Muscle layer of duodenum (tissue), 2 donors: ENCODE data around the gene INPPL1.
"Not testable (repeated sequence)": the region's sequence is repeated elsewhere in the genome, so short reads cannot be mapped to it uniquely, and the experiment has no call there.

Source experiments
- H3K27ac ChIP-seq: one replicate; pipeline ENCODE4 v1.7.0; 2013; ENCODE audit warnings: mild to moderate bottlenecking, low read length
- H3K27me3 ChIP-seq: one replicate; pipeline ENCODE4 v1.7.0; 2013; ENCODE audit warnings: low read depth, mild to moderate bottlenecking, control low read depth, low read length
- H3K36me3 ChIP-seq, 2 donors: one replicate each; pipeline ENCODE4 v1.7.0; 2013; ENCODE audit warnings: low read length in 2 of 2, control low read depth in 1 of 2, mild to moderate bottlenecking in 1 of 2; ENCODE audit not compliant: insufficient read depth in 2 of 2, control insufficient read depth in 1 of 2
- H3K4me1 ChIP-seq, 2 donors: one replicate each; pipeline ENCODE4 v1.7.0; 2013; ENCODE audit warnings: low read length in 2 of 2, mild to moderate bottlenecking in 2 of 2, control low read depth in 1 of 2, moderate library complexity in 1 of 2; ENCODE audit not compliant: insufficient read depth in 2 of 2, control insufficient read depth in 1 of 2
- H3K4me3 ChIP-seq, 2 donors: one replicate each; pipeline ENCODE4 v1.7.0; 2013; ENCODE audit warnings: low read length in 2 of 2, low read depth in 1 of 2, mild to moderate bottlenecking in 1 of 2
- H3K9me3 ChIP-seq, 2 donors: one replicate each; pipeline ENCODE4 v1.7.0; 2013; ENCODE audit warnings: low read length in 2 of 2, control low read depth in 1 of 2, mild to moderate bottlenecking in 1 of 2; ENCODE audit not compliant: control insufficient read depth in 1 of 2
- donor health status: healthy.

The INPPL1 gene

DNA sequence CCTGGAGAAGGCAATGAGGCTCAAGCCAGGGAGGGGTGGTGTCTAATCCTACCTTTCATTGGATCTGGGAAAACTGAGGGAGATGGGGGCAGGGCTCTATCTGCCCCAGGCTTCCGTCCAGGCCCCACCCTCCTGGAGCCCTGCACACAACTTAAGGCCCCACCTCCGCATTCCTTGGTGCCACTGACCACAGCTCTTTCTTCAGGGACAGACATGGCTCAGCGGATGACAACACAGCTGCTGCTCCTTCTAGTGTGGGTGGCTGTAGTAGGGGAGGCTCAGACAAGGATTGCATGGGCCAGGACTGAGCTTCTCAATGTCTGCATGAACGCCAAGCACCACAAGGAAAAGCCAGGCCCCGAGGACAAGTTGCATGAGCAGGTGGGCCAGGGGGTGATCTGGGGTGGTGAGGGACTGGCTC, 32.6 kb upstream of the INPPL1 start, which contains the start of gene FOLR1:
FOLR1 (plus strand) TSS at position 180 of the 421 bp plus-strand sequence; CDS start at position 214, 34 bp downstream.
- no peaks in the 10 kb centered on the region for H3K27me3 ChIP-seq
- H3K27ac ChIP-seq: no peak within 1 kb of the TSS
- H3K36me3 ChIP-seq: no peaks in the 10 kb centered on the region
- H3K9me3 ChIP-seq: no peaks in the 10 kb centered on the region
- no peak within 1 kb of the TSS for H3K4me3 ChIP-seq
- peaks cover 0 to 13% of the 10 kb centered on the region in 2 donors for H3K4me1 ChIP-seq

DNA sequence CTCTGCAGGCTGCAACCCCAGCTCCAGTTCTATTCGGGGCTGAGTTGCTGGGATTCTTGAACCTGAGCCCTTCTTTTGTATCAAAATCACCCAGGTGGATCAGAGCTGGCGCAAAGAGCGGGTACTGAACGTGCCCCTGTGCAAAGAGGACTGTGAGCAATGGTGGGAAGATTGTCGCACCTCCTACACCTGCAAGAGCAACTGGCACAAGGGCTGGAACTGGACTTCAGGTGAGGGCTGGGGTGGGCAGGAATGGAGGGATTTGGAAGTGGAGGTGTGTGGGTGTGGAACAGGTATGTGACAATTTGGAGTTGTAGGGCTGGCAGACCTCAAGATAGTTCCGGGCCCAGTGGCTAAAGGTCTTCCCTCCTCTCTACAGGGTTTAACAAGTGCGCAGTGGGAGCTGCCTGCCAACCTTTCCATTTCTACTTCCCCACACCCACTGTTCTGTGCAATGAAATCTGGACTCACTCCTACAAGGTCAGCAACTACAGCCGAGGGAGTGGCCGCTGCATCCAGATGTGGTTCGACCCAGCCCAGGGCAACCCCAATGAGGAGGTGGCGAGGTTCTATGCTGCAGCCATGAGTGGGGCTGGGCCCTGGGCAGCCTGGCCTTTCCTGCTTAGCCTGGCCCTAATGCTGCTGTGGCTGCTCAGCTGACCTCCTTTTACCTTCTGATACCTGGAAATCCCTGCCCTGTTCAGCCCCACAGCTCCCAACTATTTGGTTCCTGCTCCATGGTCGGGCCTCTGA, 28.9 kb upstream of the INPPL1 start:
- no peaks in the 10 kb centered on the region for H3K36me3 ChIP-seq
- H3K9me3 ChIP-seq: no peaks in the 10 kb centered on the region
- H3K27ac ChIP-seq: no peak overlapping the region
- H3K4me1 ChIP-seq: peaks cover 0 to 4% of the 10 kb centered on the region in 2 donors
- H3K27me3 ChIP-seq: no peaks in the 10 kb centered on the region
- no peak overlapping the region for H3K4me3 ChIP-seq

DNA sequence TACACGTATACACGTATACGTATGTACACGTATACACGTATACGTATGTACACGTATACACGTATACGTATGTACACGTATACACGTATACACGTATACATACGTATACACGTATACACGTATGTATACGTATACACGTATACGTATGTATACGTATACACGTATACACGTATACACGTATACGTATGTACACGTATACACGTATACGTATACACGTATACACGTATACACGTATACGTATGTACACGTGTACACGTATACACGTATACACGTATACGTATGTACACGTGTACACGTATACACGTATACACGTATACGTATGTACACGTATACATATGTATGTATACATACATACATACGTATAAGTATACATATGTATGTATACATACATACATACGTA, 23.1 kb upstream of the INPPL1 start:
- H3K36me3 ChIP-seq, H3K4me1 ChIP-seq, H3K9me3 ChIP-seq, H3K4me3 ChIP-seq, H3K27me3 ChIP-seq, H3K27ac ChIP-seq: not testable (repeated sequence)

DNA sequence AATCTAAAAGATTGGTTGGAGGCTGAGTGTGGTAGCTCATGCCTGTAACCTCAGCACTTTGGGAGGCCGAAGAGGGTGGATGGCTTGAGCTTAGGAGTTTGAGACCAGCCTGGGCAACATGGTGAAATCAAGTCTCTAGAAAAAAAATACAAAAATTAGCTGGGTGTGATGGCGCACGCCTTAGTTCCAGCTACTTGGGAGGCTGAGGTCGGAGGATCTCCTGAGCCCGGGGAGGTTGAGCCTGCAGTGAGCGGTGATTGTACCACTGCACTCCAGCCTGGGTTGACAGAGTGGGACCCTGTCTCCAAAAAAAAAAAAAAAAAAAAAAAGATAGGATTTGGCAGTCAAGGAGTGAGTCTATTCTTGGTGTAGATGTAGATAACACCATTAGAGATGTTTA, 22.0 kb upstream of the INPPL1 start:
- Histone ChIP-seq H3K27ac (no peak overlapping the region), H3K4me1 (no peaks in the 10 kb centered on the region), H3K36me3 (no peaks in the 10 kb centered on the region)

GRCh38 chr11:72203163-72203562, 21.4 kb upstream of the INPPL1 start:
- H3K27ac ChIP-seq: no peak overlapping the region
- no peaks in the 10 kb centered on the region for H3K36me3 ChIP-seq
- H3K4me1 ChIP-seq: no peaks in the 10 kb centered on the region
- H3K27me3 ChIP-seq: no peaks in the 10 kb centered on the region
- no peak overlapping the region for H3K4me3 ChIP-seq
- H3K9me3 ChIP-seq: no peaks in the 10 kb centered on the region

More for the DNA sequence above, 22.0 kb upstream of the INPPL1 start:
- Histone ChIP-seq H3K4me3 (no peak overlapping the region), H3K9me3 (no peaks in the 10 kb centered on the region), H3K27me3 (no peaks in the 10 kb centered on the region)

GRCh38 chr11:72204886-72205285, 19.7 kb upstream of the INPPL1 start:
- Histone ChIP-seq H3K27ac (no peak overlapping the region), H3K9me3 (no peaks in the 10 kb centered on the region), H3K27me3 (no peaks in the 10 kb centered on the region), H3K36me3 (no peaks in the 10 kb centered on the region), H3K4me1 (no peaks in the 10 kb centered on the region), H3K4me3 (no peak overlapping the region)

GRCh38 chr11:72206794-72207193, 17.8 kb upstream of the INPPL1 start:
- H3K4me1 ChIP-seq, H3K27ac ChIP-seq, H3K36me3 ChIP-seq, H3K4me3 ChIP-seq, H3K27me3 ChIP-seq, H3K9me3 ChIP-seq: not testable (repeated sequence)

DNA sequence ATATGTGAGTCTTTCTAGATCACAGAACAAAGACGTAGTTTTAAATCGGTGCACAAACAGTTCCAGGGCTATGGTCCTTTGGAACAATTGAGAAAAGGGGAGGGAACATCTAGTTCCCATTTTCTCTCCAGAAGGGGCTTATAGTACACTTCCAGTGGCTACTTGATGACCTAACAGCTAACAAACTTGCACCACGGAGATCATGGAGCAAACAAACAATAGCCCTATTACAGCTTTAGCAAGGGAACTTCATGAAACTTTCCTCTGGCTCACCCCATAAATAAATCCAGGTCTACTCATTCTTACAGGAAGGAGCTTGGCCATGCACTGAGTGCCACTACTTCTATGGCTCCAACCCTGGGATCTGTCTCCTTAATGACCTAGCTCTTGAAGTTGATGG, 16.3 kb upstream of the INPPL1 start:
- no peaks in the 10 kb centered on the region for H3K9me3 ChIP-seq
- no peaks in the 10 kb centered on the region for H3K27me3 ChIP-seq
- no peaks in the 10 kb centered on the region for H3K36me3 ChIP-seq
- H3K4me3 ChIP-seq: no peak overlapping the region
- no peak overlapping the region for H3K27ac ChIP-seq
- H3K4me1 ChIP-seq: no peaks in the 10 kb centered on the region

DNA sequence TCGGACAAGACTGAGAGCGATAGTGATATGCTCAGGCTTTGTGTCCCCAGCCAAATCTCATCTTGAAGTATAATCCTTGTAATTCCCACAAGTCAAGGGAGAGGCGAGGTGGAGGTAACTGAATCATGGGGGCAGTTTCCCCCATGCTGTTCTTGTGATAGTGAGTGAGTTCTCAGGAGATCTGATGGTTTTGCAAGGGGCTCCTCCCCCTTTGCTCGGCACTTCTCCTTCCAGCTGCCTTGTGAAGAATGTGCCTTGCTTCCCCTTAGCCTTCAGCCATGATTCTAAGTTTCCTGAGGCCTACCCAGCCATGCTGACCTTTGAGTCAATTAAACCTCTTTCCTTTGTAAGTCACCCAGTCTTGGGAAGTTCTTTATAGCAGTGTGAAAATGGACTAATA, 15.5 kb upstream of the INPPL1 start:
- Histone ChIP-seq H3K4me1 (no peaks in the 10 kb centered on the region), H3K4me3 (peak overlapping the region in 1 of 2 donors; percentile 6), H3K27ac (no peak overlapping the region), H3K36me3 (no peaks in the 10 kb centered on the region), H3K27me3 (no peaks in the 10 kb centered on the region), H3K9me3 (no peaks in the 10 kb centered on the region)

GRCh38 chr11:72216638-72217037, 7.9 kb upstream of the INPPL1 start, which contains the start of gene FOLR2:
Gene FOLR2, plus strand, starts transcription at chr11:72216794. Its CDS starts 1,791 bp downstream, at chr11:72218585.
- no peak within 1 kb of the TSS for H3K4me3 ChIP-seq

GRCh38 chr11:72217841-72218240, 6.7 kb upstream of the INPPL1 start:
- Histone ChIP-seq H3K27ac (peak overlapping the region; percentile 49), H3K4me1 (peaks cover 3 to 10% of the 10 kb centered on the region in 2 donors), H3K36me3 (no peaks in the 10 kb centered on the region), H3K4me3 (no peak overlapping the region), H3K9me3 (no peaks in the 10 kb centered on the region), H3K27me3 (no peaks in the 10 kb centered on the region)

More at GRCh38 chr11:72216638-72217037, 7.9 kb upstream of the INPPL1 start, which contains the start of gene FOLR2:
- Histone ChIP-seq H3K36me3 (no peaks in the 10 kb centered on the region), H3K4me1 (no peaks in the 10 kb centered on the region), H3K9me3 (no peaks in the 10 kb centered on the region), H3K27ac (no peak within 1 kb of the TSS), H3K27me3 (no peaks in the 10 kb centered on the region)
